A549 (cell line): ENCODE results near the gene OR51D1. TPM values are rescaled to one million over a fixed set of nuclear protein-coding genes. Genes with fewer than 3 reads are reported as not detected.

Experiments
- ATAC-seq, 2 experiments: fragments of 200-7000 bp in 1 of 2; fragments of >200 bp in 1 of 2; cut with Nextera tagmentation in 1 of 2; cut with Tn5 transposase in 1 of 2; 3 replicates each; pipeline versions ENCODE4 v1.8.0 to v1.9.1; 2018 to 2020; ENCODE audit warnings: mild to moderate bottlenecking in 1 of 2, moderate library complexity in 1 of 2
- CTCF ChIA-PET: fragments of 300-600 bp; sonication (Branson Sonifier 250); formaldehyde crosslinking; extraction: SDS; loops from one replicate; lab custom pipeline; 2021; ENCODE audit warnings: antibody characterized with exemption, inconsistent platforms; lab: Yijun Ruan, JAX
- POLR2A ChIA-PET: fragments of 350-600 bp; formaldehyde crosslinking; extraction: SDS; loops from one replicate; lab custom pipeline; 2021; ENCODE audit warnings: antibody characterized with exemption, inconsistent platforms; lab: Yijun Ruan, JAX
- DNase-seq, 2 experiments: peaks; one replicate each; pipeline versions ENCODE4 v3.0.0 to v3.0.0-alpha.2; 2011 to 2016; ENCODE audit warnings: low read depth in 1 of 2, low spot score in 1 of 2
- FAIRE-seq: peaks from 2 replicates; lab custom pipeline; 2011; peaks lifted over from hg19 to GRCh38; lab: Jason Lieb, UNC
- H3K27ac ChIP-seq, 2 experiments: fragments of >200 bp; sonication (Bioruptor Twin); formaldehyde crosslinking; 3 replicates each; pipeline ENCODE4 v1.5.1; 2016 to 2017
- H3K4me1 ChIP-seq: fragments of >200 bp; sonication (Bioruptor Twin); formaldehyde crosslinking; 3 replicates; pipeline ENCODE4 v1.6.1; 2016
- H3K4me2 ChIP-seq: fragments of >200 bp; sonication (Bioruptor Twin); formaldehyde crosslinking; 3 replicates; pipeline ENCODE4 v1.6.1; 2016
- H3K4me3 ChIP-seq: fragments of >200 bp; sonication (Bioruptor Twin); formaldehyde crosslinking; 3 replicates; pipeline ENCODE4 v1.5.1; 2016
- H3K9me3 ChIP-seq: fragments of >200 bp; sonication (Bioruptor Twin); formaldehyde crosslinking; 3 replicates; pipeline ENCODE4 v1.6.1; 2016
- BHLHE40 ChIP-seq: IDR thresholded peaks from 2 replicates; pipeline ENCODE4 v1.6.1; 2012; ENCODE audit warnings: low read depth, low read length, inconsistent platforms
- CBX2 ChIP-seq: fragments of 200-600 bp; sonication (generic); IDR thresholded peaks from 2 replicates; pipeline ENCODE4 v1.6.1; 2016; ENCODE audit warnings: low read depth, mild to moderate bottlenecking, borderline replicate concordance
- CBX8 ChIP-seq: fragments of 200-600 bp; sonication (generic); IDR thresholded peaks from 2 replicates; pipeline ENCODE4 v1.6.1; 2016
- CHD2 ChIP-seq: fragments of 150-350 bp; IDR thresholded peaks from 2 replicates; pipeline ENCODE4 v1.6.1; 2014; ENCODE audit warnings: low read length; ENCODE audit not compliant: partially characterized antibody
- CTCF ChIP-seq: fragments of >200 bp; sonication (Bioruptor Twin); formaldehyde crosslinking; IDR thresholded peaks from 3 replicates; pipeline ENCODE4 v1.5.1; 2016
- EHF ChIP-seq: fragments of 250-450 bp; sonication (Bioruptor Pico); IDR thresholded peaks from 2 replicates; pipeline ENCODE4 v1.5.0; 2020; ENCODE audit warnings: mild to moderate bottlenecking
- EHMT2 ChIP-seq: fragments of 200-600 bp; sonication (generic); IDR thresholded peaks from 2 replicates; pipeline ENCODE4 v1.6.1; 2016; ENCODE audit warnings: antibody characterized with exemption, low read depth, mild to moderate bottlenecking, moderate library complexity
- EP300 ChIP-seq, 2 experiments: fragments of >200 bp; sonication (Bioruptor Twin); formaldehyde crosslinking; IDR thresholded peaks; 2 replicates in 1 of 2; 3 replicates in 1 of 2; pipeline ENCODE4 v1.6.1; 2016 to 2017
- ESRRA ChIP-seq: fragments of 150-350 bp; IDR thresholded peaks from 2 replicates; pipeline ENCODE4 v1.6.1; 2014; ENCODE audit warnings: mild to moderate bottlenecking, low read length, borderline replicate concordance
- FOXS1 ChIP-seq: fragments of 250-450 bp; sonication (Bioruptor Pico); IDR thresholded peaks from 2 replicates; pipeline ENCODE4 v1.5.0; 2020; ENCODE audit warnings: mild to moderate bottlenecking, moderate library complexity
- HDAC2 ChIP-seq: fragments of 200-600 bp; sonication (generic); IDR thresholded peaks from 2 replicates; pipeline ENCODE4 v1.6.1; 2016
- HOXB13 ChIP-seq: fragments of 250-450 bp; sonication (Bioruptor Pico); IDR thresholded peaks from 2 replicates; pipeline ENCODE4 v1.5.0; 2020; ENCODE audit warnings: low read depth, mild to moderate bottlenecking, moderate library complexity
- JUN ChIP-seq, 2 experiments: fragments of >200 bp; sonication (Bioruptor Twin); formaldehyde crosslinking; IDR thresholded peaks; 2 replicates in 1 of 2; 3 replicates in 1 of 2; pipeline ENCODE4 v1.6.1; 2016 to 2017
- KDM1A ChIP-seq: fragments of 200-600 bp; sonication (generic); IDR thresholded peaks from 2 replicates; pipeline ENCODE4 v1.6.1; 2016; ENCODE audit warnings: low read depth, mild to moderate bottlenecking
- MAFK ChIP-seq: fragments of 450-650 bp; IDR thresholded peaks from 2 replicates; pipeline ENCODE4 v1.6.1; 2014; ENCODE audit not compliant: partially characterized antibody
- NR3C1 ChIP-seq: fragments of >200 bp; sonication (Bioruptor Twin); formaldehyde crosslinking; IDR thresholded peaks from 3 replicates; pipeline ENCODE4 v1.6.1; 2017
- PHF8 ChIP-seq: fragments of 200-600 bp; sonication (generic); IDR thresholded peaks from 2 replicates; pipeline ENCODE4 v1.6.1; 2016; ENCODE audit warnings: low read depth, mild to moderate bottlenecking, antibody characterized with exemption, moderate library complexity, borderline replicate concordance
- POLR2AphosphoS2 ChIP-seq: conservative IDR thresholded peaks from 2 replicates; pipeline ENCODE4 v1.6.1; 2012; ENCODE audit warnings: low read length, improper control_type of control experiment, inconsistent platforms
- RARB ChIP-seq: fragments of 250-450 bp; sonication (Bioruptor Pico); IDR thresholded peaks from 2 replicates; pipeline ENCODE4 v1.8.0; 2021; ENCODE audit warnings: mild to moderate bottlenecking, moderate library complexity
- RCOR1 ChIP-seq: fragments of 150-350 bp; IDR thresholded peaks from 2 replicates; pipeline ENCODE4 v1.6.1; 2014; ENCODE audit warnings: antibody characterized with exemption, low read length, low read depth
- TP53 ChIP-seq: fragments of 250-450 bp; sonication (Bioruptor Pico); IDR thresholded peaks from 2 replicates; pipeline ENCODE4 v1.5.0; 2021; ENCODE audit warnings: mild to moderate bottlenecking, moderate library complexity
- ZNF302 ChIP-seq: fragments of 250-450 bp; sonication (Bioruptor Pico); IDR thresholded peaks from 2 replicates; pipeline ENCODE4 v1.9.0; 2021; ENCODE audit warnings: inconsistent platforms, mild to moderate bottlenecking, moderate library complexity
- WGBS: methylation state at CpG from one replicate; pipeline ENCODE4 v1.1.6; 2017; ENCODE audit errors: missing lambda C conversion rate; 5-methylcytosine and 5-hydroxymethylcytosine counted together
- polyA plus RNA-seq, 4 experiments: library from polyadenylated mRNA; depleted of rRNA in 3 of 4; stranded (reverse); fragments of >200 nt; fragmentation: RNase III in 1 of 4; extraction: RNeasy Plus Mini Kit Qiagen cat#74134 plus additional on column Dnase treatment in 1 of 4; gene quantifications; 2 replicates in 3 of 4; 3 replicates in 1 of 4; pipeline ENCODE4 v1.2.3, GENCODE V29; 2011 to 2017
- TF ChIP-seq, protein P1 (sequence below): IDR thresholded peaks from 2 replicates; pipeline ENCODE4 v1.6.1; 2012
- TF ChIP-seq, protein P2 (sequence below): fragments of 250-450 bp; sonication (Bioruptor Pico); IDR thresholded peaks from 2 replicates; pipeline ENCODE4 v1.5.0; 2021; ENCODE audit warnings: mild to moderate bottlenecking, moderate library complexity, borderline replicate concordance
- TF ChIP-seq, protein P3 (sequence below): fragments of >200 bp; sonication (Bioruptor Twin); formaldehyde crosslinking; IDR thresholded peaks from 2 replicates; pipeline ENCODE4 v1.6.1; 2016
- TF ChIP-seq, protein P4 (sequence below): IDR thresholded peaks from 2 replicates; pipeline ENCODE4 v1.6.1; 2012

OR51D1 gene
- polyA plus RNA-seq, 2 of the 4 experiments (the other 2 are of a cell fraction): not detected

DNA sequence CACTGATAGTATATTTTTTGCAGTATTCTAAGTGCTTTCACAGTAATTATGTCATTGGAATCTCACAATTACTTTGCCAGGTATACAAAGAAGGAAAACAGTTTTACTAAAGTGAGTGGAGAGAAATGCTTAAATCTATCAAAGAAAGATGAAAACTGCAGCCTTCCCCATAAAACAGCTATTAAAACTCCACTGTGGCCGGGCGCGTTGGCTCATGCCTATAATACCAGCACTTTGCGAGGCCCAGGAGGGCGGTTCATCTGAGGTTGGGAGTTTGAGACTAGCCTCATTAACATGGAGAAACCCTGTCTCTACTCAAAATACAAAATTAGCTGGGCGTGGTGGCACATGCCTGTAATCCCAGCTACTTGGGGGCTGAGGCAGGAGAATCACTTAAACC, 25.6 kb downstream of the OR51D1 start:
- no peak overlapping the region for H3K4me3 ChIP-seq
- no peaks in the 10 kb centered on the region; the same call in 2 of the 3 replicates for H3K9me3 ChIP-seq
- 55% methylated on average over 6 of the region's 6 CpGs for WGBS
- no peak for FAIRE-seq
- no peaks in the 10 kb centered on the region for H3K4me1 ChIP-seq
- H3K4me2 ChIP-seq: no peak overlapping the region
- CTCF ChIA-PET: interaction anchor here (1.1 kb wide), 1 partner anchor 25 kb away, joined by 4 read pairs; no protein-coding TSS in a partner anchor
- ATAC-seq: no peak
- TF ChIP-seq HOXB13 (CRISPR knock-in tag) (no peak), EHF (CRISPR knock-in tag) (no peak)
- TF ChIP-seq, all 56 proteins: peak for 0
- H3K27ac ChIP-seq: no peak overlapping the region
- POLR2A ChIA-PET: no interaction called here
- DNase-seq: no peak

- no peaks in the 10 kb centered on the region for H3K4me1 ChIP-seq
- DNase-seq: no peak
- WGBS: 21% methylated on average over 3 of the region's 3 CpGs
- FAIRE-seq: no peak
- H3K27ac ChIP-seq: no peak overlapping the region
- ChIA-PET POLR2A (no interaction called here), CTCF (no interaction called here)
- no peak for TF ChIP-seq HDAC2
- TF ChIP-seq, protein P1, sequence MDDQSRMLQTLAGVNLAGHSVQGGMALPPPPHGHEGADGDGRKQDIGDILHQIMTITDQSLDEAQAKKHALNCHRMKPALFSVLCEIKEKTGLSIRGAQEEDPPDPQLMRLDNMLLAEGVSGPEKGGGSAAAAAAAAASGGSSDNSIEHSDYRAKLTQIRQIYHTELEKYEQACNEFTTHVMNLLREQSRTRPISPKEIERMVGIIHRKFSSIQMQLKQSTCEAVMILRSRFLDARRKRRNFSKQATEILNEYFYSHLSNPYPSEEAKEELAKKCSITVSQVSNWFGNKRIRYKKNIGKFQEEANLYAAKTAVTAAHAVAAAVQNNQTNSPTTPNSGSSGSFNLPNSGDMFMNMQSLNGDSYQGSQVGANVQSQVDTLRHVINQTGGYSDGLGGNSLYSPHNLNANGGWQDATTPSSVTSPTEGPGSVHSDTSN: no peak
- no peak for TF ChIP-seq RARB (CRISPR knock-in tag)
- TF ChIP-seq POLR2AphosphoS2: no peak
- no peak for TF ChIP-seq ESRRA
- no peak for TF ChIP-seq ZNF302 (CRISPR knock-in tag)
- TF ChIP-seq FOXS1 (CRISPR knock-in tag): no peak
- TF ChIP-seq RCOR1: no peak
- TF ChIP-seq CHD2: no peak
- TF ChIP-seq, protein P2, sequence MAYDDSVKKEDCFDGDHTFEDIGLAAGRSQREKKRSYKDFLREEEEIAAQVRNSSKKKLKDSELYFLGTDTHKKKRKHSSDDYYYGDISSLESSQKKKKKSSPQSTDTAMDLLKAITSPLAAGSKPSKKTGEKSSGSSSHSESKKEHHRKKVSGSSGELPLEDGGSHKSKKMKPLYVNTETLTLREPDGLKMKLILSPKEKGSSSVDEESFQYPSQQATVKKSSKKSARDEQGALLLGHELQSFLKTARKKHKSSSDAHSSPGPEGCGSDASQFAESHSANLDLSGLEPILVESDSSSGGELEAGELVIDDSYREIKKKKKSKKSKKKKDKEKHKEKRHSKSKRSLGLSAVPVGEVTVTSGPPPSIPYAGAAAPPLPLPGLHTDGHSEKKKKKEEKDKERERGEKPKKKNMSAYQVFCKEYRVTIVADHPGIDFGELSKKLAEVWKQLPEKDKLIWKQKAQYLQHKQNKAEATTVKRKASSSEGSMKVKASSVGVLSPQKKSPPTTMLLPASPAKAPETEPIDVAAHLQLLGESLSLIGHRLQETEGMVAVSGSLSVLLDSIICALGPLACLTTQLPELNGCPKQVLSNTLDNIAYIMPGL (CRISPR knock-in tag): no peak
- TF ChIP-seq, protein P3, sequence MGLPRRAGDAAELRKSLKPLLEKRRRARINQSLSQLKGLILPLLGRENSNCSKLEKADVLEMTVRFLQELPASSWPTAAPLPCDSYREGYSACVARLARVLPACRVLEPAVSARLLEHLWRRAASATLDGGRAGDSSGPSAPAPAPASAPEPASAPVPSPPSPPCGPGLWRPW: no peak
- no peak for TF ChIP-seq EHMT2
- no peak for TF ChIP-seq EP300 (IDR thresholded peaks at IDR 0.05)
- no peak overlapping the region for H3K4me3 ChIP-seq
- no peak for ATAC-seq
- H3K4me2 ChIP-seq: no peak overlapping the region
- H3K9me3 ChIP-seq: no peaks in the 10 kb centered on the region; the same call in 2 of the 3 replicates
Observed at GRCh38 chr11:4664183-4664582, 26.9 kb downstream of the OR51D1 start.

DNA sequence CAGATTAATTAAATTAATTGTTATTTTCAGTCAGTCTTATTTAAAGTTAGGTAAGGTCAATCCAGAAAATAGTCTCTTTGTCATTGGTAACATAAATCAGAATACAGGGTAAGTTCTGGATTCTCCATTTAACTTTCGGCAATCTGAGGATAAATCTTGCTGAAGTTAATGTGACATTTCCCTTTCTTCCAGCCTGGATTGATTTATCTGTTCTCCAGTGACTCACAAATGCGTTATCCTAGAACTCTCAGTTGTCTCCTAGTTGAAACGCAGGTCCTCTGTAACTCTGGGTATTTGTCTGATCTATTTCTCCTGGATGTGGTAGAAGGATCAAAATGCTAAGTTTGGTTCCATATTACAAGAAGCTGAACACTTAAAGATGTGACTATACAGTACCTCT, 27.5 kb downstream of the OR51D1 start:
- POLR2A ChIA-PET: no interaction called here
- Histone ChIP-seq H3K4me3 (no peak overlapping the region), H3K9me3 (no peaks in the 10 kb centered on the region; the same call in 2 of the 3 replicates), H3K27ac (no peak overlapping the region), H3K4me1 (no peaks in the 10 kb centered on the region), H3K4me2 (no peak overlapping the region)
- no peak for FAIRE-seq
- CTCF ChIA-PET: no interaction called here
- ATAC-seq: no peak
- TF ChIP-seq, protein P2 (CRISPR knock-in tag): no peak
- TF ChIP-seq PHF8 (no peak), MAFK (no peak), CBX8 (no peak), CBX2 (no peak), JUN (IDR thresholded peaks at IDR 0.05) (no peak), CTCF (no peak), TP53 (CRISPR knock-in tag) (no peak), BHLHE40 (no peak), KDM1A (no peak), NR3C1 (no peak), ZNF302 (CRISPR knock-in tag) (no peak)
- TF ChIP-seq, protein P4, sequence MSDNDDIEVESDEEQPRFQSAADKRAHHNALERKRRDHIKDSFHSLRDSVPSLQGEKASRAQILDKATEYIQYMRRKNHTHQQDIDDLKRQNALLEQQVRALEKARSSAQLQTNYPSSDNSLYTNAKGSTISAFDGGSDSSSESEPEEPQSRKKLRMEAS: no peak
- TF ChIP-seq, protein P1: no peak
- 1% methylated on average over 3 of the region's 3 CpGs for WGBS
- DNase-seq: no peak
